H1 (cell line): ENCODE data around the gene CBLB.

Experiments
- ATF2 ChIP-seq: IDR thresholded peaks from 2 replicates; pipeline ENCODE4 v1.6.1; 2012; ENCODE audit warnings: low read length, inconsistent platforms
- BACH1 ChIP-seq: IDR thresholded peaks from 2 replicates; pipeline ENCODE4 v1.6.1; 2012; ENCODE audit warnings: low read length, improper control_type of control experiment
- BRCA1 ChIP-seq: IDR thresholded peaks from 2 replicates; pipeline ENCODE4 v1.6.1; 2012; ENCODE audit warnings: low read depth, low read length, improper control_type of control experiment
- EZH2 ChIP-seq: fragments of 200-600 bp; sonication (generic); IDR thresholded peaks from 2 replicates; pipeline ENCODE4 v1.7.1; 2012; ENCODE audit warnings: low read depth, mild to moderate bottlenecking, moderate library complexity, low read length, inconsistent platforms; ENCODE audit not compliant: severe bottlenecking
- JUN ChIP-seq: IDR thresholded peaks from 2 replicates; pipeline ENCODE4 v1.6.1; 2011; ENCODE audit warnings: low read depth, mild to moderate bottlenecking, improper control_type of control experiment, low read length
- POLR2A ChIP-seq, 2 experiments: IDR thresholded peaks; 1 replicate in 1 of 2; 2 replicates in 1 of 2; pipeline ENCODE4 v1.6.1; 2011; ENCODE audit warnings: low read depth in 2 of 2, low read length in 2 of 2, mild to moderate bottlenecking in 2 of 2; ENCODE audit errors: control extremely low read depth in 1 of 2
- POLR2AphosphoS5 ChIP-seq: IDR thresholded peaks from 2 replicates; pipeline ENCODE4 v1.6.1; 2011; ENCODE audit warnings: low read depth, low read length
- RFX5 ChIP-seq: IDR thresholded peaks from 2 replicates; pipeline ENCODE4 v1.6.1; 2011; ENCODE audit warnings: low read depth, low read length, improper control_type of control experiment, borderline replicate concordance
- TAF1 ChIP-seq: IDR thresholded peaks from 2 replicates; pipeline ENCODE4 v1.6.1; 2011; ENCODE audit warnings: mild to moderate bottlenecking, low read depth, low read length
- TBP ChIP-seq: IDR thresholded peaks from 2 replicates; pipeline ENCODE4 v1.6.1; 2011; ENCODE audit warnings: low read depth, low read length, improper control_type of control experiment
- TF ChIP-seq, protein P1 (sequence below), 3 experiments: IDR thresholded peaks; 1 replicate in 2 of 3; 2 replicates in 1 of 3; pipeline versions ENCODE4 v1.5.1 to v1.6.1; 2011; ENCODE audit warnings: low read length in 3 of 3, mild to moderate bottlenecking in 3 of 3, inconsistent platforms in 2 of 3, low read depth in 1 of 3, moderate library complexity in 1 of 3; ENCODE audit not compliant: insufficient read depth in 1 of 3; ENCODE audit errors: control extremely low read depth in 1 of 3

- TF ChIP-seq, protein P1, sequence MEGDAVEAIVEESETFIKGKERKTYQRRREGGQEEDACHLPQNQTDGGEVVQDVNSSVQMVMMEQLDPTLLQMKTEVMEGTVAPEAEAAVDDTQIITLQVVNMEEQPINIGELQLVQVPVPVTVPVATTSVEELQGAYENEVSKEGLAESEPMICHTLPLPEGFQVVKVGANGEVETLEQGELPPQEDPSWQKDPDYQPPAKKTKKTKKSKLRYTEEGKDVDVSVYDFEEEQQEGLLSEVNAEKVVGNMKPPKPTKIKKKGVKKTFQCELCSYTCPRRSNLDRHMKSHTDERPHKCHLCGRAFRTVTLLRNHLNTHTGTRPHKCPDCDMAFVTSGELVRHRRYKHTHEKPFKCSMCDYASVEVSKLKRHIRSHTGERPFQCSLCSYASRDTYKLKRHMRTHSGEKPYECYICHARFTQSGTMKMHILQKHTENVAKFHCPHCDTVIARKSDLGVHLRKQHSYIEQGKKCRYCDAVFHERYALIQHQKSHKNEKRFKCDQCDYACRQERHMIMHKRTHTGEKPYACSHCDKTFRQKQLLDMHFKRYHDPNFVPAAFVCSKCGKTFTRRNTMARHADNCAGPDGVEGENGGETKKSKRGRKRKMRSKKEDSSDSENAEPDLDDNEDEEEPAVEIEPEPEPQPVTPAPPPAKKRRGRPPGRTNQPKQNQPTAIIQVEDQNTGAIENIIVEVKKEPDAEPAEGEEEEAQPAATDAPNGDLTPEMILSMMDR (IDR thresholded peaks at IDR 0.05; ENCODE audit: control extremely low read depth in 1 of 3, insufficient read depth in 1 of 3, low read depth in 1 of 3, low read length in 3 of 3): no peak
- TF ChIP-seq BRCA1 (no peak), RFX5 (no peak), POLR2AphosphoS5 (no peak), POLR2A (IDR thresholded peaks at IDR 0.05; ENCODE audit: control extremely low read depth in 1 of 2, low read depth in 2 of 2, low read length in 2 of 2) (no peak), ATF2 (no peak), JUN (no peak), TBP (no peak), TAF1 (no peak), EZH2 (no peak), BACH1 (no peak)
Observed at GRCh38 chr3:105719791-105720190, 149.0 kb downstream of the CBLB start.
